ENCODE results near the gene MIA.
"Not testable (repeated sequence)": the region's sequence is repeated elsewhere in the genome, so short reads cannot be mapped to it uniquely, and the experiment has no call there.

DNA sequence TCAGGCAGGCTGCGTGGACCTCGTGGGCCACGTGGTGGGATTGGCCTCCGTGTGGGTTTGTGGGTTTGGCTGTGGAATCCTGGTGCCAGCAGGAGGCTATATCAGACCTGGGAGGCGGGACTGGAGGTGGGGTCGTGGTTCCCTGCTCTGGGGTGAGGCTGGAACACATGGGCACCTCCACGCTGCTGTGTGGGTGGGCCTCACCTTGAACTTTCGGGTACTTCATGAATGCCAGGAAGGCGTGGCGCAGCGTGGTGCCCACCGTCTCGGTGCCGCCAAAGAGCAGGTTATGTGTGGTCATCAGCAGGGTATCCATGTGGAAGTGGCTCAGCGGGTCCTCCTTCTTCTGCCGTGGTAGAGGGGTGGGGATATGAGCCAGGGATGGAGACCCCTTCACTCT is 49.6 kb downstream of the MIA start:
- not testable (repeated sequence) for TF ChIP-seq RARB (CRISPR knock-in tag; IDR thresholded peaks at IDR 0.05); PPARA (CRISPR knock-in tag; IDR thresholded peaks at IDR 0.05; ENCODE audit: borderline replicate concordance); ZNF8 (CRISPR knock-in tag; IDR thresholded peaks at IDR 0.05); TOX (CRISPR knock-in tag; IDR thresholded peaks at IDR 0.05; ENCODE audit: borderline replicate concordance); CSDC2 (CRISPR knock-in tag; IDR thresholded peaks at IDR 0.05); GLIS3 (CRISPR knock-in tag; IDR thresholded peaks at IDR 0.05); ESRRG (CRISPR knock-in tag; IDR thresholded peaks at IDR 0.05); ZC3H10 (CRISPR knock-in tag; IDR thresholded peaks at IDR 0.05); ARNTL (CRISPR knock-in tag; IDR thresholded peaks at IDR 0.05; ENCODE audit: borderline replicate concordance, low read depth); ZNF70 (CRISPR knock-in tag; IDR thresholded peaks at IDR 0.05)
- TF ChIP-seq, protein P1, sequence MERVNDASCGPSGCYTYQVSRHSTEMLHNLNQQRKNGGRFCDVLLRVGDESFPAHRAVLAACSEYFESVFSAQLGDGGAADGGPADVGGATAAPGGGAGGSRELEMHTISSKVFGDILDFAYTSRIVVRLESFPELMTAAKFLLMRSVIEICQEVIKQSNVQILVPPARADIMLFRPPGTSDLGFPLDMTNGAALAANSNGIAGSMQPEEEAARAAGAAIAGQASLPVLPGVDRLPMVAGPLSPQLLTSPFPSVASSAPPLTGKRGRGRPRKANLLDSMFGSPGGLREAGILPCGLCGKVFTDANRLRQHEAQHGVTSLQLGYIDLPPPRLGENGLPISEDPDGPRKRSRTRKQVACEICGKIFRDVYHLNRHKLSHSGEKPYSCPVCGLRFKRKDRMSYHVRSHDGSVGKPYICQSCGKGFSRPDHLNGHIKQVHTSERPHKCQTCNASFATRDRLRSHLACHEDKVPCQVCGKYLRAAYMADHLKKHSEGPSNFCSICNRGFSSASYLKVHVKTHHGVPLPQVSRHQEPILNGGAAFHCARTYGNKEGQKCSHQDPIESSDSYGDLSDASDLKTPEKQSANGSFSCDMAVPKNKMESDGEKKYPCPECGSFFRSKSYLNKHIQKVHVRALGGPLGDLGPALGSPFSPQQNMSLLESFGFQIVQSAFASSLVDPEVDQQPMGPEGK (CRISPR knock-in tag; IDR thresholded peaks at IDR 0.05; ENCODE audit: borderline replicate concordance) = not testable (repeated sequence)
- TF ChIP-seq, protein P2, sequence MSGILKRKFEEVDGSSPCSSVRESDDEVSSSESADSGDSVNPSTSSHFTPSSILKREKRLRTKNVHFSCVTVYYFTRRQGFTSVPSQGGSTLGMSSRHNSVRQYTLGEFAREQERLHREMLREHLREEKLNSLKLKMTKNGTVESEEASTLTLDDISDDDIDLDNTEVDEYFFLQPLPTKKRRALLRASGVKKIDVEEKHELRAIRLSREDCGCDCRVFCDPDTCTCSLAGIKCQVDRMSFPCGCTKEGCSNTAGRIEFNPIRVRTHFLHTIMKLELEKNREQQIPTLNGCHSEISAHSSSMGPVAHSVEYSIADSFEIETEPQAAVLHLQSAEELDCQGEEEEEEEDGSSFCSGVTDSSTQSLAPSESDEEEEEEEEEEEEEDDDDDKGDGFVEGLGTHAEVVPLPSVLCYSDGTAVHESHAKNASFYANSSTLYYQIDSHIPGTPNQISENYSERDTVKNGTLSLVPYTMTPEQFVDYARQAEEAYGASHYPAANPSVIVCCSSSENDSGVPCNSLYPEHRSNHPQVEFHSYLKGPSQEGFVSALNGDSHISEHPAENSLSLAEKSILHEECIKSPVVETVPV (CRISPR knock-in tag; IDR thresholded peaks at IDR 0.05) = not testable (repeated sequence)

Data from SK-N-SH treated with all-trans-retinoic acid at 6 μM for 48 hours (cell line).